ENCODE results near the gene PNKP. TPM values are rescaled to one million over a fixed set of nuclear protein-coding genes. Genes with fewer than 3 reads are reported as not detected.

The PNKP gene
- total and polyA plus RNA-seq, 10 of the 15 experiments (the other 5 are each of a cell fraction or from before 2014, with no cell fraction given) = 2.9 to 82.3 (median 33.2) TPM

GRCh38 chr19:49875177-49875576 is 7.8 kb upstream of the PNKP start (continued):
- TF ChIP-seq, protein P1, sequence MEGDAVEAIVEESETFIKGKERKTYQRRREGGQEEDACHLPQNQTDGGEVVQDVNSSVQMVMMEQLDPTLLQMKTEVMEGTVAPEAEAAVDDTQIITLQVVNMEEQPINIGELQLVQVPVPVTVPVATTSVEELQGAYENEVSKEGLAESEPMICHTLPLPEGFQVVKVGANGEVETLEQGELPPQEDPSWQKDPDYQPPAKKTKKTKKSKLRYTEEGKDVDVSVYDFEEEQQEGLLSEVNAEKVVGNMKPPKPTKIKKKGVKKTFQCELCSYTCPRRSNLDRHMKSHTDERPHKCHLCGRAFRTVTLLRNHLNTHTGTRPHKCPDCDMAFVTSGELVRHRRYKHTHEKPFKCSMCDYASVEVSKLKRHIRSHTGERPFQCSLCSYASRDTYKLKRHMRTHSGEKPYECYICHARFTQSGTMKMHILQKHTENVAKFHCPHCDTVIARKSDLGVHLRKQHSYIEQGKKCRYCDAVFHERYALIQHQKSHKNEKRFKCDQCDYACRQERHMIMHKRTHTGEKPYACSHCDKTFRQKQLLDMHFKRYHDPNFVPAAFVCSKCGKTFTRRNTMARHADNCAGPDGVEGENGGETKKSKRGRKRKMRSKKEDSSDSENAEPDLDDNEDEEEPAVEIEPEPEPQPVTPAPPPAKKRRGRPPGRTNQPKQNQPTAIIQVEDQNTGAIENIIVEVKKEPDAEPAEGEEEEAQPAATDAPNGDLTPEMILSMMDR (IDR thresholded peaks at IDR 0.05 in 2 of 3, conservative IDR thresholded peaks at IDR 0.05 in 1 of 3; ENCODE audit: control insufficient read depth in 2 of 3, extremely low read depth in 1 of 3, insufficient read depth in 1 of 3, low read depth in 3 of 3, low read length in 3 of 3) = no peak

DNA sequence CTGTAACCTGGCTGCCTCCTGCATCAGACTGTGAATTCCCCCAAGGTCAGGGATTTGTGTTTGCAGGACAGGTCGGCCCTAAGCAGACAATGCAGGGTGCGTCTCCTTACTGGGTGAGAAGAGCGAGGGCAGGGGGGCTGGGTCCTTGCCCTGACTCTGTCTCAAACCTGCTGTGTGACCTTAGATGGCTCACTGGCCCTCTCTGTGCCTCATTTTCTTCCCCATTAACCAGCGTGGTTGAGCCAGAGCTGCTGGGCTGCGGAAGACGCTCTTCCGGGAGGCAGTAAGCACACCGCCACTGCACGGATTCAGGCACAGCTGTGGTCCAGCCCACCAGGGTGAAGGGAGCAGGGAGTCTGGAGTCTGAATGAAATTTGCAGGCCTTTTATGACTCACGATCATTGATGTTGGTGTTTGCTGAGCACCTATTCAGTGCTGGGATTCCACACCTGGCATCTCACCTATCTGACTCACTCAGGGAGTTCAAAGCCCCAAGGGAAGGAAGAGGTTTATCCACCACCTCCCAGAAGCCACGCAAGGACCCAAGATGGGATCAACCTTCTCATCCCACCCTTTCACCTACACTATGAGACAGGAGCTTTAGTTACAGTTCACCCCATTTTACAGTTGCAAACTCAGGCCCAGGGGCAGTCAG is 7.3 kb upstream of the PNKP start:
- Histone ChIP-seq H3K4me1 (ENCODE audit: control insufficient read depth, insufficient read depth, low read length) (peaks cover 30% of the 10 kb centered on the region), H3K36me3 (ENCODE audit: control insufficient read depth in 2 of 2, insufficient read depth in 2 of 2, low read length in 1 of 2) (no peaks in the 10 kb centered on the region; a peak in 2 of 4 replicates), H3K4me3 (peak overlapping the region; percentile 90; the same call in 1 of the 2 replicates), H3K9me3 (replicated peaks; ENCODE audit: control insufficient read depth, insufficient read depth, low read length) (no peaks in the 10 kb centered on the region), H3K27ac (ENCODE audit: control insufficient read depth, insufficient read depth) (no peak overlapping the region), H4K20me1 (ENCODE audit: control insufficient read depth, insufficient read depth) (no peaks in the 10 kb centered on the region), H2AFZ (ENCODE audit: control insufficient read depth, low read depth, low read length) (no peak overlapping the region), H3K79me2 (ENCODE audit: control insufficient read depth, insufficient read depth, low read length) (peaks cover 27% of the 10 kb centered on the region), H3K27me3 (replicated peaks in 1 of 2; ENCODE audit: control insufficient read depth in 2 of 2, insufficient read depth in 2 of 2, low read length in 1 of 2) (no peaks in the 10 kb centered on the region), H3K4me2 (ENCODE audit: control insufficient read depth, insufficient read depth) (peak overlapping the region; percentile 87), H3K9ac (ENCODE audit: control insufficient read depth, insufficient read depth, low read length) (peak overlapping the region; percentile 84)
- ATAC-seq = no peak
- SMC1A ChIA-PET (ENCODE audit: uncharacterized antibody, unreplicated experiment) = no interaction called here
- DNase-seq (ENCODE audit: low read depth, low spot score) = no peak
- in situ Hi-C loops (cut with MboI) (loop anchor here (25.0 kb wide), 1 partner anchor 1237 kb away; the partner anchor contains the start of genes CA11 and DBP), intact Hi-C loops (cut with micrococcal nuclease; ENCODE audit: unreplicated experiment) (loop anchor here (5.0 kb wide), 2 partner anchors 53 to 387 kb away; partner anchors contain the start of genes ATF5, NUP62 and RPL13A)
- no TSS peak for BruUV-seq (replicated peaks)
- FAIRE-seq = no peak
- POLR2A ChIA-PET = no interaction called here
- WGBS (ENCODE audit: insufficient coverage, insufficient replicate concordance, low lambda C conversion rate, missing lambda C conversion rate) = 87% methylated on average over 11 of the region's 11 CpGs
- CTCF ChIA-PET = no interaction called here
- RAD21 ChIA-PET (ENCODE audit: unreplicated experiment) = no interaction called here
- TF ChIP-seq MEF2B (IDR thresholded peaks at IDR 0.05; ENCODE audit: partially characterized antibody, poor library complexity, severe bottlenecking) (no peak), JUND (IDR thresholded peaks at IDR 0.05; ENCODE audit: low read depth, low read length) (no peak), SRF (IDR thresholded peaks at IDR 0.05; ENCODE audit: low read depth in 2 of 2, low read length in 2 of 2) (no peak), ZNF622 (IDR thresholded peaks at IDR 0.05) (no peak), IRF5 (IDR thresholded peaks at IDR 0.05; ENCODE audit: borderline replicate concordance) (no peak), RAD21 (IDR thresholded peaks at IDR 0.05; ENCODE audit: insufficient read depth, low read depth, low read length) (no peak), RCOR1 (conservative IDR thresholded peaks at IDR 0.05; ENCODE audit: low read depth, low read length) (no peak), CBFB (IDR thresholded peaks at IDR 0.05; ENCODE audit: low read depth) (no peak), BCL3 (IDR thresholded peaks at IDR 0.05; ENCODE audit: borderline replicate concordance, insufficient read depth, low read depth, low read length, poor library complexity, severe bottlenecking) (no peak), MTA3 (IDR thresholded peaks at IDR 0.05; ENCODE audit: borderline replicate concordance, low read length) (no peak)
- TF ChIP-seq, protein P1 (IDR thresholded peaks at IDR 0.05 in 2 of 3, conservative IDR thresholded peaks at IDR 0.05 in 1 of 3; ENCODE audit: control insufficient read depth in 2 of 3, extremely low read depth in 1 of 3, insufficient read depth in 1 of 3, low read depth in 3 of 3, low read length in 3 of 3) = no peak
- TF ChIP-seq, protein P2, sequence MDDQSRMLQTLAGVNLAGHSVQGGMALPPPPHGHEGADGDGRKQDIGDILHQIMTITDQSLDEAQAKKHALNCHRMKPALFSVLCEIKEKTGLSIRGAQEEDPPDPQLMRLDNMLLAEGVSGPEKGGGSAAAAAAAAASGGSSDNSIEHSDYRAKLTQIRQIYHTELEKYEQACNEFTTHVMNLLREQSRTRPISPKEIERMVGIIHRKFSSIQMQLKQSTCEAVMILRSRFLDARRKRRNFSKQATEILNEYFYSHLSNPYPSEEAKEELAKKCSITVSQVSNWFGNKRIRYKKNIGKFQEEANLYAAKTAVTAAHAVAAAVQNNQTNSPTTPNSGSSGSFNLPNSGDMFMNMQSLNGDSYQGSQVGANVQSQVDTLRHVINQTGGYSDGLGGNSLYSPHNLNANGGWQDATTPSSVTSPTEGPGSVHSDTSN (IDR thresholded peaks at IDR 0.05; ENCODE audit: insufficient replicate concordance, low read depth, low read length) = no peak
